Umbilical cord (tissue), 2 donors: Measurements from ENCODE around the gene ARFGEF3. TPM values are rescaled to one million over a fixed set of nuclear protein-coding genes. Genes with fewer than 3 reads are reported as not detected.
A peak's percentile ranks its signal among the peaks of the same experiment; 100 is the strongest.

Experiments
- DNase-seq: peaks from one replicate; pipeline ENCODE4 v3.0.0-alpha.2; 2015; ENCODE audit warnings: low spot score
- total RNA-seq: library from RNA; depleted of rRNA; stranded (reverse); fragments of >200 nt; gene quantifications from one replicate; pipeline ENCODE4 v1.2.3, GENCODE V29; 2014; ENCODE audit warnings: low replicate concordance; ENCODE audit not compliant: insufficient read depth

Gene ARFGEF3
- total RNA-seq, 1 donor from 2014 or later, result 4.6 TPM

- DNase-seq, result peak; percentile 40
Observed at GRCh38 chr6:138307352-138307751, 145.6 kb downstream of the ARFGEF3 start.

- DNase-seq, result peak; percentile 61
Observed at GRCh38 chr6:138307816-138308730, 146.3 kb downstream of the ARFGEF3 start.

GRCh38 chr6:138308731-138309110, 147.0 kb downstream of the ARFGEF3 start:
- no peak for DNase-seq

GRCh38 chr6:138309695-138310094, 148.0 kb downstream of the ARFGEF3 start:
- DNase-seq, result no peak

GRCh38 chr6:138310294-138310693, 148.6 kb downstream of the ARFGEF3 start:
- peak; percentile 64 for DNase-seq

- no peak for DNase-seq
Observed at GRCh38 chr6:138310821-138311220, 149.1 kb downstream of the ARFGEF3 start.

GRCh38 chr6:138311268-138311667, 149.5 kb downstream of the ARFGEF3 start:
- DNase-seq, result no peak

- no peak for DNase-seq
Observed at GRCh38 chr6:138318741-138319375, 157.1 kb downstream of the ARFGEF3 start.

GRCh38 chr6:138321934-138322333, 160.2 kb downstream of the ARFGEF3 start:
- no peak for DNase-seq

- DNase-seq, result no peak
Observed at GRCh38 chr6:138323821-138324220, 162.1 kb downstream of the ARFGEF3 start.

GRCh38 chr6:138328210-138328609, 166.5 kb downstream of the ARFGEF3 start:
- DNase-seq, result no peak

GRCh38 chr6:138330763-138331162, 169.0 kb downstream of the ARFGEF3 start:
- no peak for DNase-seq

- DNase-seq, result no peak
Observed at GRCh38 chr6:138331444-138331843, 169.7 kb downstream of the ARFGEF3 start.

GRCh38 chr6:138331984-138332383, 170.2 kb downstream of the ARFGEF3 start:
- no peak for DNase-seq

- no peak for DNase-seq
Observed at GRCh38 chr6:138334000-138334399, 172.3 kb downstream of the ARFGEF3 start.

- DNase-seq, result no peak
Observed at GRCh38 chr6:138334963-138335362, 173.2 kb downstream of the ARFGEF3 start.

GRCh38 chr6:138336221-138336620, 174.5 kb downstream of the ARFGEF3 start:
- no peak for DNase-seq

GRCh38 chr6:138337076-138337475, 175.3 kb downstream of the ARFGEF3 start:
- no peak for DNase-seq

GRCh38 chr6:138339024-138339423, 177.3 kb downstream of the ARFGEF3 start:
- DNase-seq, result no peak

GRCh38 chr6:138341176-138341575, 179.4 kb downstream of the ARFGEF3 start:
- no peak for DNase-seq

GRCh38 chr6:138343112-138343511, 181.4 kb downstream of the ARFGEF3 start:
- no peak for DNase-seq

- DNase-seq, result no peak
Observed at GRCh38 chr6:138345565-138346285, 184.0 kb downstream of the ARFGEF3 start.
